Nephron progenitor cell (in vitro differentiated cells): Measurements from ENCODE around the gene GRPEL2.

ENCODE experiments used
- DNase-seq: peaks from one replicate; pipeline ENCODE4 v3.0.0; 2021
- H3K27ac Mint-ChIP-seq: 2 replicates; pipeline ENCODE4 v1.8.0; 2021; ENCODE audit warnings: mild to moderate bottlenecking, moderate library complexity, mixed read lengths
- H3K27me3 Mint-ChIP-seq: 2 replicates; pipeline ENCODE4 v1.8.0; 2021; ENCODE audit warnings: mild to moderate bottlenecking, low read depth, mixed read lengths; ENCODE audit not compliant: poor library complexity
- H3K36me3 Mint-ChIP-seq: 2 replicates; pipeline ENCODE4 v1.8.0; 2021; ENCODE audit warnings: low read depth, mixed read lengths
- H3K4me1 Mint-ChIP-seq: 2 replicates; pipeline ENCODE4 v1.8.0; 2021; ENCODE audit warnings: mixed read lengths
- H3K4me3 Mint-ChIP-seq: 2 replicates; pipeline ENCODE4 v1.8.0; 2021; ENCODE audit warnings: mild to moderate bottlenecking, moderate library complexity, mixed read lengths
- H3K9me3 Mint-ChIP-seq: 2 replicates; pipeline ENCODE4 v1.8.0; 2021; ENCODE audit warnings: mild to moderate bottlenecking, moderate library complexity, mixed read lengths
- CTCF ChIP-seq: fragments of 200-600 bp; sonication (generic); IDR thresholded peaks from 2 replicates; pipeline ENCODE4 v1.5.0; 2021; ENCODE audit warnings: antibody characterized with exemption

The GRPEL2 gene

GRCh38 chr5:149360272-149360671, 15.0 kb downstream of the GRPEL2 start:
- TF ChIP-seq CTCF: no peak
- H3K4me3 Mint-ChIP-seq: no peak overlapping the region
- DNase-seq: no peak
- no peak overlapping the region for H3K27ac Mint-ChIP-seq
- H3K9me3 Mint-ChIP-seq: no peaks in the 10 kb centered on the region
- H3K36me3 Mint-ChIP-seq: peaks cover 7% of the 10 kb centered on the region
- H3K27me3 Mint-ChIP-seq: peaks cover 12% of the 10 kb centered on the region
- H3K4me1 Mint-ChIP-seq: peaks cover 26% of the 10 kb centered on the region

- Mint-ChIP-seq H3K27me3 (peaks cover 12% of the 10 kb centered on the region), H3K27ac (no peak overlapping the region), H3K36me3 (no peaks in the 10 kb centered on the region), H3K4me3 (no peak overlapping the region), H3K9me3 (no peaks in the 10 kb centered on the region), H3K4me1 (peaks cover 25% of the 10 kb centered on the region)
- DNase-seq: no peak
- TF ChIP-seq CTCF: no peak
Measured at GRCh38 chr5:149362541-149362940, 17.2 kb downstream of the GRPEL2 start.

GRCh38 chr5:149363358-149363757, 18.1 kb downstream of the GRPEL2 start:
- H3K4me1 Mint-ChIP-seq: peaks cover 30% of the 10 kb centered on the region
- no peak for TF ChIP-seq CTCF
- DNase-seq: no peak
- no peak overlapping the region for H3K27ac Mint-ChIP-seq
- peaks cover 12% of the 10 kb centered on the region for H3K27me3 Mint-ChIP-seq
- no peak overlapping the region for H3K4me3 Mint-ChIP-seq
- H3K36me3 Mint-ChIP-seq: peaks cover 2% of the 10 kb centered on the region
- H3K9me3 Mint-ChIP-seq: no peaks in the 10 kb centered on the region

- H3K27me3 Mint-ChIP-seq: peaks cover 12% of the 10 kb centered on the region
- peaks cover 25% of the 10 kb centered on the region for H3K4me1 Mint-ChIP-seq
- no peak for DNase-seq
- no peak for TF ChIP-seq CTCF
- no peak overlapping the region for H3K4me3 Mint-ChIP-seq
- H3K36me3 Mint-ChIP-seq: peaks cover 4% of the 10 kb centered on the region
- no peaks in the 10 kb centered on the region for H3K9me3 Mint-ChIP-seq
- H3K27ac Mint-ChIP-seq: no peak overlapping the region
Measured at GRCh38 chr5:149363936-149364335, 18.6 kb downstream of the GRPEL2 start.

GRCh38 chr5:149364719-149365118, 19.4 kb downstream of the GRPEL2 start:
- H3K27ac Mint-ChIP-seq: no peak overlapping the region
- H3K4me3 Mint-ChIP-seq: no peak overlapping the region
- H3K27me3 Mint-ChIP-seq: peaks cover 7% of the 10 kb centered on the region
- peaks cover 4% of the 10 kb centered on the region for H3K36me3 Mint-ChIP-seq
- H3K4me1 Mint-ChIP-seq: peaks cover 22% of the 10 kb centered on the region
- TF ChIP-seq CTCF: no peak
- no peaks in the 10 kb centered on the region for H3K9me3 Mint-ChIP-seq
- no peak for DNase-seq

GRCh38 chr5:149365418-149365817, 20.1 kb downstream of the GRPEL2 start:
- no peak for TF ChIP-seq CTCF
- H3K36me3 Mint-ChIP-seq: peaks cover 4% of the 10 kb centered on the region
- peaks cover 7% of the 10 kb centered on the region for H3K27me3 Mint-ChIP-seq
- H3K27ac Mint-ChIP-seq: no peak overlapping the region
- DNase-seq: no peak
- no peak overlapping the region for H3K4me3 Mint-ChIP-seq
- no peaks in the 10 kb centered on the region for H3K9me3 Mint-ChIP-seq
- peaks cover 22% of the 10 kb centered on the region for H3K4me1 Mint-ChIP-seq
